Measurements from ENCODE around the gene TRAK1.

DNA sequence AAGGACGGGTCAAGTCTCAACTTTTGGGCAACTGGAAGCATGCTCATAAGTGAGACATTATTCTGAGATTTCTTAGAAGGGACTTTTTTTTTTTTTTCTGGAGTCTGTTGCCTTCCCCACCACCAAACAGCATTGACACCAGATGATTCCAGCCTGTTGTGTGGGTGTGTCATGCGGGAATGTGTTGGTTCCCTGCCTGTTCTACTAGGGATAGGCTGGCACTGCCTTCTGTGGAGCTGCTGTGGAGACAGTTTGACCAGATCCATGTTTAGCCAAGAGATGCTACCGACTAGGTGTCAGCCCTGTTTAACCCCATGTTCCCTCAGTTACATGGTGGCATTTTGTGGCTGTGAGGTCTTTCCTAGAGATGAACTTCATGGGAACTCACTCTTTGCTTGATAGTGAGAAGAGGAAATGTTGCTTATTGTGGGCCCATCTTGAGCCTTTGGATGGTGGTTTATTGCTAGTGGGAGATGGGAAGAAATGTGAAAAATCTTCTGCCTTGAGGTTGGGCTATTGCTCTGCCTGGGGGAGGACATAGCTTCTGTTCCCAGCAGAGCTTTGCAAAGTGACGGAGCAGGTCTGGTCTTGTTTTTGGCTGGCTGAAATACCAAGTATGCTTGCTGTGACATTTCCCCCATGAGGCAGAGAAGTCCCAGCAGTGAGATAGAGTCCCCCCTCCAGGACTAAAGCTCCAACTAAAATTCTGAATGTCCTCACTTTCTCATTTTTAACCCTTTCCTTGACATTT, 31.3 kb downstream of the TRAK1 start:
- no peak for TF ChIP-seq POLR2A (IDR thresholded peaks at IDR 0.05)
- no peak for TF ChIP-seq CTCF (IDR thresholded peaks at IDR 0.05)
- TF ChIP-seq POLR2AphosphoS5 (IDR thresholded peaks at IDR 0.05; ENCODE audit: insufficient read depth in 1 of 2, low read depth in 1 of 2), result no peak

All from vagina (tissue), 2 donors.